Measurements from ENCODE around the gene CHTF8.
"Not testable (repeated sequence)": the region's sequence is repeated elsewhere in the genome, so short reads cannot be mapped to it uniquely, and the experiment has no call there.

The CHTF8 gene

DNA sequence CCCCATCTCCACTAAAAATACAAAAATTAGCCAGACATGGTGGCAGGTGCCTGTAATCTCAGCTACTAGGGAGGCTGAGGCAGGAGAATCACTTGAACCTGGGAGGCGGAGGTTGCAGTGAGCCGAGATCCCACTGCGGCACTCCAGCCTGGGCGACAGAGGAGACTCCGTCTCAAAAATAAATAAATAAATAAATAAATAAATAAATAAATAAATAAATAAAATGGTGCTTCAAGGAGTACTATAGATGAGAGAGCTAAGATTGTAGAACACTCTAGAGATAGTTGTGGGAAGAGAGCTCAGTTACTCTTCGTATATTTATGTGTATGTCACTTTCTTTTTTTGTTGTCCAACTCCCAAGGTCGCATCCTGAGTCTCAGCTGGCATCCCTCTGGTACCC, 7.1 kb upstream of the CHTF8 start:
- H3K4me1 ChIP-seq (ENCODE audit: control insufficient read depth, insufficient read depth, low read length, poor library complexity, severe bottlenecking); DNase-seq; H3K4me3 ChIP-seq (ENCODE audit: insufficient read depth, low read depth, low read length, poor library complexity, severe bottlenecking); H3K27ac ChIP-seq (ENCODE audit: insufficient read depth, low read length, poor library complexity, severe bottlenecking); H3K9me3 ChIP-seq (ENCODE audit: control insufficient read depth, low read length); H3K27me3 ChIP-seq (replicated peaks; ENCODE audit: control insufficient read depth, insufficient read depth, low read length, poor library complexity, severe bottlenecking): not testable (repeated sequence)
- peaks cover 53% of the 10 kb centered on the region for H3K36me3 ChIP-seq (ENCODE audit: control insufficient read depth, insufficient read depth, low read length)

DNA sequence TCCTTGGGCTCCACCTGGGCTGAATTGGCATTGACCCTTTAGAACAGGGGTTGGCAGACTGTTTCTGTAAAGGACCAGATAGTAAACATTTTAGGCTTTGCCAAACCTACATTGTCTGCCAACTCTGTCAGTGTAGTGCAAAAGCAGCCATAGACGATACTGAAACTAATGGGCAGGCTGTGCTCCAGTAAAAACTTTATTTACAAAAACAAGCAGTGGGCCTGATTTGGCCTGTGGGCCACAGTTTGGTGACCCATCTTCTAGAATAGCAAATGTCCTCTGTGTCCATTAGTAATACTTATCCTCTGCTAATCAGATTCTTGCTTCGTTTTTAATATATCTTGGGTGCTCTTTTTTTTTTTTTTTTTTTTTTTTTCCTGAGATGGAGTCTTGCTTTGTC, 6.2 kb upstream of the CHTF8 start:
- H3K36me3 ChIP-seq (ENCODE audit: control insufficient read depth, insufficient read depth, low read length): peaks cover 50% of the 10 kb centered on the region
- no peak overlapping the region for H3K4me3 ChIP-seq (ENCODE audit: insufficient read depth, low read depth, low read length, poor library complexity, severe bottlenecking)
- no peaks in the 10 kb centered on the region for H3K27me3 ChIP-seq (replicated peaks; ENCODE audit: control insufficient read depth, insufficient read depth, low read length, poor library complexity, severe bottlenecking)

DNA sequence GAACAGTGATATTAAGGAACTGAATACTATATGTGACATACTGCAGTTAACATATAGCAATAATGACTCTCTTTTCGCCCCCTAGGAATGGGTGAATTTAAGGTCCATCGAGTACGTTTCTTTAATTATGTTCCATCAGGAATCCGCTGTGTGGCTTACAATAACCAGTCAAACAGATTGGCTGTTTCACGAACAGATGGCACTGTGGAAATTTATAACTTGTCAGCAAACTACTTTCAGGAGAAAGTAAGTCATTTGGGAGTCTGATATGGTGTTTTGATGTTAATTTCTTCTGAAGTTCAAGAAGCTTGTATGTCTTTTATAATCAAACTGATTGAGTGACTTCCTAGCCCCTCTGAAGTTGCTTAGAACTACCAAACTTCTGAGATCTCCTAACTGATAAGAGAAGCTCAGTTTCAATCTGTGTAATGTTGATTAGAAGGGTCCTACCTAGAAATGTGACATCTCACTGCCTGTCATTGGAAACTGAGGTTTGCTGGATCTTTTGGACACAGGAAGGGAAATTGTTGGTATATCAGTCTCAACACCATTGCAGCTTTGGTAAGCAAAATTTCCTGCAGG, 1.1 kb upstream of the CHTF8 start:
- Histone ChIP-seq H3K36me3 (ENCODE audit: control insufficient read depth, insufficient read depth, low read length) (peaks cover 6% of the 10 kb centered on the region), H3K27ac (ENCODE audit: insufficient read depth, low read length, poor library complexity, severe bottlenecking) (peak overlapping the region; percentile 81), H3K4me3 (ENCODE audit: insufficient read depth, low read depth, low read length, poor library complexity, severe bottlenecking) (peak overlapping the region; percentile 98), H3K27me3 (replicated peaks; ENCODE audit: control insufficient read depth, insufficient read depth, low read length, poor library complexity, severe bottlenecking) (no peaks in the 10 kb centered on the region), H3K4me1 (ENCODE audit: control insufficient read depth, insufficient read depth, low read length, poor library complexity, severe bottlenecking) (peaks cover 17% of the 10 kb centered on the region), H3K9me3 (ENCODE audit: control insufficient read depth, low read length) (no peaks in the 10 kb centered on the region)
- no peak for DNase-seq

More for the DNA sequence above, 6.2 kb upstream of the CHTF8 start:
- peaks cover 4% of the 10 kb centered on the region for H3K4me1 ChIP-seq (ENCODE audit: control insufficient read depth, insufficient read depth, low read length, poor library complexity, severe bottlenecking)
- H3K27ac ChIP-seq (ENCODE audit: insufficient read depth, low read length, poor library complexity, severe bottlenecking): no peak overlapping the region
- no peak for DNase-seq
- no peaks in the 10 kb centered on the region for H3K9me3 ChIP-seq (ENCODE audit: control insufficient read depth, low read length)

DNA sequence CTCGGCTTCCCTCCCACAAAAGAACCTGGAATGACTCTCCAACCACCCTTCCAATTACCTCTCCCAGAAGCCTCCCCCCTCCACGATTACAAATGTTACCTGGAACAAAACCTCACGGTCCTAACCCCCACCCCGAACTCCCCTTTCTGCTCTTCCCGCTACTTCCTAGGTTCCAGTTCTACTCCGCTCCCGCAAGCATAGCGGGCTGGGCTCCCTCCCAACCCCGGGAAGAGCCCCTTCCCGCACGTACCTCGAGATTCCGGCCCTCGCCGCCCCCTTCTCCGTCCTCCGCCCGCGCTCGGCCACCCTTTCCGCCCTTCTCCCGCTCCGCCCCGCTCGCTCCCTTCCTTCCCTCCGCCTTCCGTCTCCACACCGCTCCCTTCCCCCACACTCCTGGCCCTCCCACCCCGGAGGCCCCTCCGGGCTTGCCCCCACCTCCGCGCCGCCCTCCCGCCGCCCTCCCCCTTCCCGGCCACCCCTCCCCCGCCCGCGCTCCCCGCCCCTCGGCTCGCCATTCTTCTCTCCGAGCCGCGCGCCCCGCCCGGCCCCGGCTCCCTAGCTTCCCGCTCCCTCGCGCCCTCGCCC, 457 bp downstream of the CHTF8 start:
- Histone ChIP-seq H3K27ac (ENCODE audit: insufficient read depth, low read length, poor library complexity, severe bottlenecking) (peak overlapping the region; percentile 81), H3K9me3 (ENCODE audit: control insufficient read depth, low read length) (no peaks in the 10 kb centered on the region), H3K36me3 (ENCODE audit: control insufficient read depth, insufficient read depth, low read length) (no peaks in the 10 kb centered on the region), H3K4me1 (ENCODE audit: control insufficient read depth, insufficient read depth, low read length, poor library complexity, severe bottlenecking) (peaks cover 17% of the 10 kb centered on the region), H3K4me3 (ENCODE audit: insufficient read depth, low read depth, low read length, poor library complexity, severe bottlenecking) (peak overlapping the region; percentile 98), H3K27me3 (replicated peaks; ENCODE audit: control insufficient read depth, insufficient read depth, low read length, poor library complexity, severe bottlenecking) (no peaks in the 10 kb centered on the region)
- DNase-seq: peak; percentile 47 to 67 (median 52)

DNA sequence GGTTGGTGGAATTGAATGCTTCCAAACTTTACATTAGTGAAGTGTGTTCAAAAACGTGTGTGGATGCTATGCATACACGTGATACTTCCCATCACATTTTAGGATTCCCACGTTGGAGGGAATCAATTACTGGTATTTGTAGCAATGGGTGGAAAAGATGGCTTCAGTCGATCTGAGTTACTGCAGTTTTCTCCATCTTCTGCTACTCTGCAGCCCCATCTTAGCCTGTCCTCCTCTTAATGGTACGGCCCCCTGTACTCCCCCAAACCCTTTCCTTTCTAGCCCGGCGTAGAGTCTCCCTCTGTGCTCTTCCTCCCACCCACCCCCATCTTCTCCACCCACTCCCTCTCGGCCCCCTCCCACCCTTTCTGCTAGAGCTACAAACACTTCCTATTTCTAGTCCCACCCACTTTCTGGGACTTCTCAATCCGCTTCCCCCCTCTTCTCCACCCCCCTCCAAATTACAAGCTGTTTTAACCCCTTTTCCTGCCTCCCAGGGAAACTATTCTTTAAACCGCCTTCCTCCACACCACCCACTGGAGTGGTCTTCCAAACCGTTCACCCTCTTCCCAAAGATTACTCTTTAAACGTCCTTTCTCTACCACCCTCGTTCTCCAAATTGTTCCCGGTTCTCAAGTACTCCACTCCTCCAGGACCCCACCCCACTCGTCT, 1.1 kb downstream of the CHTF8 start:
- H3K4me1 ChIP-seq (ENCODE audit: control insufficient read depth, insufficient read depth, low read length, poor library complexity, severe bottlenecking): peaks cover 17% of the 10 kb centered on the region
- no peaks in the 10 kb centered on the region for H3K9me3 ChIP-seq (ENCODE audit: control insufficient read depth, low read length)
- H3K36me3 ChIP-seq (ENCODE audit: control insufficient read depth, insufficient read depth, low read length): no peaks in the 10 kb centered on the region
- no peak for DNase-seq
- no peaks in the 10 kb centered on the region for H3K27me3 ChIP-seq (replicated peaks; ENCODE audit: control insufficient read depth, insufficient read depth, low read length, poor library complexity, severe bottlenecking)
- peak overlapping the region; percentile 81 for H3K27ac ChIP-seq (ENCODE audit: insufficient read depth, low read length, poor library complexity, severe bottlenecking)
- H3K4me3 ChIP-seq (ENCODE audit: insufficient read depth, low read depth, low read length, poor library complexity, severe bottlenecking): peak overlapping the region; percentile 98

DNA sequence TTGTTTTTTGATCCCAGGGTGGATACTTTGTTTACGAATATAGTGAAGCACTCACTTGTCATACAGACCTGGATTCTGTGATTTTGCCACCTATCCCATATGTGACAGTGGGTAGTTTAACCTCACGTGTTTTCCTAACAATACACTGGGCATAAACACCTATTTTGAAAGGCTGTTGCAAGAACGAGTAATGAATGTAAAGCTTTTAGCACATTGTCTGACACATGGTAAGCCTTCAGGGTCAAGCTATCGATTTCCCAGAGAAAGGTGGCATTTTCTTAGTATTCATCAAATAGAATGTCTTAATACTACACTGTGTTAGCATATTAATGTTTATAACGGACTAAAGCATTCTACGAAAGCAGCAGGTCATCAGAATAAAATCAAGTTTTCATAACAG, 1.9 kb downstream of the CHTF8 start:
- H3K36me3 ChIP-seq (ENCODE audit: control insufficient read depth, insufficient read depth, low read length): no peaks in the 10 kb centered on the region
- DNase-seq: no peak
- H3K4me1 ChIP-seq (ENCODE audit: control insufficient read depth, insufficient read depth, low read length, poor library complexity, severe bottlenecking): peaks cover 17% of the 10 kb centered on the region
- no peaks in the 10 kb centered on the region for H3K27me3 ChIP-seq (replicated peaks; ENCODE audit: control insufficient read depth, insufficient read depth, low read length, poor library complexity, severe bottlenecking)
- no peaks in the 10 kb centered on the region for H3K9me3 ChIP-seq (ENCODE audit: control insufficient read depth, low read length)
- H3K4me3 ChIP-seq (ENCODE audit: insufficient read depth, low read depth, low read length, poor library complexity, severe bottlenecking): no peak overlapping the region
- H3K27ac ChIP-seq (ENCODE audit: insufficient read depth, low read length, poor library complexity, severe bottlenecking): no peak overlapping the region

DNA sequence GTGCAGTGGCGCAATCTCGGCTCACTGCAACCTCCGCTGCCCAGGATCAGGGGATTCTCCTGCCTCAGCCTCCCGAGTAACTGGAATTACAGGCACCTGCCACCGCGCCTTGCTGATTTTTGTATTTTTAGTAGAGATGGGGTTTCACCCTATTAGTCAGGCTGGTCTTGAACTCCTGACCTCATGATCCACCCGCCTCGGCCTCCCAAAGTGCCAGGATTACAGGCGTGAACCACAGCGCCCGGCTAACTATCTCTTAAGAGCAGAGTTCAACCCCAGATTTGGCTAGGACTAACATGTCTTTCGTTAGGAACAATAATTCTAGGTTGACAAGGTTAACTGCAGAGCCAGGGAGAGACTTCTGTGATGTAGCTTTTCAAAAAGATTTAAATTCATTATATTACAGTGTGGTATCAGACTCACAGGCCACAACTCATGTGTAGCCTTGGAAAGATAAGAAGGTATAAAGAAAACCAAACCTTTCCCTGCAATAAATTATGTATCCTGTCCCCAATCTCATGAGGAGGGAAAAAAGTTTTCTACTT, 4.3 kb downstream of the CHTF8 start:
- Histone ChIP-seq H3K27me3 (replicated peaks; ENCODE audit: control insufficient read depth, insufficient read depth, low read length, poor library complexity, severe bottlenecking) (no peaks in the 10 kb centered on the region), H3K36me3 (ENCODE audit: control insufficient read depth, insufficient read depth, low read length) (no peaks in the 10 kb centered on the region), H3K4me3 (ENCODE audit: insufficient read depth, low read depth, low read length, poor library complexity, severe bottlenecking) (no peak overlapping the region), H3K4me1 (ENCODE audit: control insufficient read depth, insufficient read depth, low read length, poor library complexity, severe bottlenecking) (peaks cover 8% of the 10 kb centered on the region), H3K9me3 (ENCODE audit: control insufficient read depth, low read length) (no peaks in the 10 kb centered on the region), H3K27ac (ENCODE audit: insufficient read depth, low read length, poor library complexity, severe bottlenecking) (no peak overlapping the region)
- DNase-seq: no peak

DNA sequence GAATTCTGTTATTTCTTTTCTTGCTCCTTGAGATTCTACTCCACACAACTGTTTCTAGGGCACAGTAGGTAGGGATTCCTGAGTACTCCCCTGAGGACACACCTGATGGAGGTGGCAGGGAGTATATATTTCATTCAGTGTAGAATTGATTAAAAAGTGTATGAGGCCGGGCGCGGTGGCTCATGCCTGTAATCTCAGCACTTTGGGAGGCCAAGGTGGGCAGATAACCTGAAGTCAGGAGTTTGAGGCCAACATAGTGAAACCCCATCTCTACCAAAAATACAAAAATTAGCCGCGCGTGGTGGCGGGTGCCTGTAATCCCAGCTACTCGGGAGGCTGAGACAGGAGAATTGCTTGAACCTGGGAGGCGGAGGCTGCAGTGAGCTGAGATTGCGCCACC, 5.6 kb downstream of the CHTF8 start:
- H3K4me1 ChIP-seq (ENCODE audit: control insufficient read depth, insufficient read depth, low read length, poor library complexity, severe bottlenecking); H3K9me3 ChIP-seq (ENCODE audit: control insufficient read depth, low read length); H3K27me3 ChIP-seq (replicated peaks; ENCODE audit: control insufficient read depth, insufficient read depth, low read length, poor library complexity, severe bottlenecking); H3K4me3 ChIP-seq (ENCODE audit: insufficient read depth, low read depth, low read length, poor library complexity, severe bottlenecking); H3K36me3 ChIP-seq (ENCODE audit: control insufficient read depth, insufficient read depth, low read length); DNase-seq; H3K27ac ChIP-seq (ENCODE audit: insufficient read depth, low read length, poor library complexity, severe bottlenecking): not testable (repeated sequence)

DNA sequence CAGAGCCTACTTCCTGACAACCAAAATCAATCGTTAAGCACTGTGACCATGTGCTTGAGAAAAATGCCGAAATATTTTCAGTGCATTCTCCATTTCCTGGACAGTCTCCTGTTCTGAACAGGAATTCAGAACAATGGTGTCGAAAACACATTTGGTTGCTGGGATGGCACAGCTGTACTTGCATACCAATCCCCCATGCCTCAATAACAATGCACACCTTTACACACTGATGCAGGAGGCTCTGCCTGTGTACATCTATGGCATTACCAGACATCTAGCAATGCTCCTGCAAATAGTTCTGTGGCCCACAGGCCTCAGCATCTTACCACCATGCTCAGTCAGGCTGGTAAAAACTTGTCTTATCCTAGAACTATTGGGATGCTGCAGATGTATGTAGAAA, 6.2 kb downstream of the CHTF8 start:
- no peaks in the 10 kb centered on the region for H3K9me3 ChIP-seq (ENCODE audit: control insufficient read depth, low read length)
- DNase-seq: no peak
- H3K4me3 ChIP-seq (ENCODE audit: insufficient read depth, low read depth, low read length, poor library complexity, severe bottlenecking): no peak overlapping the region
- peaks cover 8% of the 10 kb centered on the region for H3K4me1 ChIP-seq (ENCODE audit: control insufficient read depth, insufficient read depth, low read length, poor library complexity, severe bottlenecking)
- H3K36me3 ChIP-seq (ENCODE audit: control insufficient read depth, insufficient read depth, low read length): no peaks in the 10 kb centered on the region
- H3K27ac ChIP-seq (ENCODE audit: insufficient read depth, low read length, poor library complexity, severe bottlenecking): no peak overlapping the region
- no peaks in the 10 kb centered on the region for H3K27me3 ChIP-seq (replicated peaks; ENCODE audit: control insufficient read depth, insufficient read depth, low read length, poor library complexity, severe bottlenecking)

DNA sequence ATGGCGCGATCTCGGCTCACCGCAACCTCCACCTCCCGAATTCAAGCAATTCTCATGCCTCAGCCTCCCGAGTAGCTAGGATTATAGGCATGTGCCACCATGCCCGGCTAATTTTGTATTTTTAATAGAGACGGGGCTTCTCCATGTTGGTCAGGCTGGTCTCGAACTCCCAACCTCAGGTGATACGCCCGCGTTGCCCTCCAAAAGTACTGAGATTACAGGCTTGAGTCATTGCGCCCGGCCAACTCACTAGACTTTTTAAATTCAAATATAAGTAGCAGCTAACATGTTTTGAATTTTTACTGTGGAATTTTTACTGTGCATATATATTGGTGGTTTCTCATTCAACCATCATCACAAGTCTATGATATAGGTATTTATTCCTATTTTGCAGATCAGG, 7.4 kb downstream of the CHTF8 start:
- not testable (repeated sequence) for H3K9me3 ChIP-seq (ENCODE audit: control insufficient read depth, low read length); DNase-seq; H3K27ac ChIP-seq (ENCODE audit: insufficient read depth, low read length, poor library complexity, severe bottlenecking); H3K27me3 ChIP-seq (replicated peaks; ENCODE audit: control insufficient read depth, insufficient read depth, low read length, poor library complexity, severe bottlenecking); H3K4me3 ChIP-seq (ENCODE audit: insufficient read depth, low read depth, low read length, poor library complexity, severe bottlenecking); H3K4me1 ChIP-seq (ENCODE audit: control insufficient read depth, insufficient read depth, low read length, poor library complexity, severe bottlenecking); H3K36me3 ChIP-seq (ENCODE audit: control insufficient read depth, insufficient read depth, low read length)
